Measurements from ENCODE around the gene CTRB2. TPM values are rescaled to one million over a fixed set of nuclear protein-coding genes. Genes with fewer than 3 reads are reported as not detected.
"Not testable (repeated sequence)": the region's sequence is repeated elsewhere in the genome, so short reads cannot be mapped to it uniquely, and the experiment has no call there.

The CTRB2 gene
- total RNA-seq, 1 donor from 2014 or later: not detected

- CTCF ChIA-PET: interaction anchor here (1.2 kb wide), 1 partner anchor 16 kb away, joined by 3 read pairs; no protein-coding TSS in a partner anchor
Observed at GRCh38 chr16:75225678-75226515, 18.9 kb upstream of the CTRB2 start.

GRCh38 chr16:75225092-75225491 is 18.1 kb upstream of the CTRB2 start:
- no peak overlapping the region for H3K4me3 Mint-ChIP-seq
- intact Hi-C loops (cut with micrococcal nuclease): loop anchor here (2.0 kb wide), 1 partner anchor 18 kb away; the partner anchor contains the start of gene CTRB2
- POLR2A ChIA-PET: no interaction called here
- ATAC-seq (ENCODE audit: low read depth) (no peak), DNase-seq (no peak)
- H3K36me3 Mint-ChIP-seq (ENCODE audit: low read depth): no peaks in the 10 kb centered on the region
- peaks cover 33% of the 10 kb centered on the region for H3K27me3 Mint-ChIP-seq
- CTCF ChIA-PET: interaction anchor here (1.2 kb wide), 1 partner anchor 16 kb away, joined by 3 read pairs; no protein-coding TSS in a partner anchor
- H3K9me3 Mint-ChIP-seq: no peaks in the 10 kb centered on the region
- H3K27ac Mint-ChIP-seq: no peak overlapping the region
- H3K4me1 Mint-ChIP-seq: no peaks in the 10 kb centered on the region
- no peak for TF ChIP-seq CTCF (IDR thresholded peaks at IDR 0.05)

More at GRCh38 chr16:75225678-75226515, 18.9 kb upstream of the CTRB2 start:
- no peak overlapping the region for H3K4me3 Mint-ChIP-seq
- no peak for TF ChIP-seq CTCF (IDR thresholded peaks at IDR 0.05)
- peaks cover 40% of the 10 kb centered on the region for H3K27me3 Mint-ChIP-seq
- H3K9me3 Mint-ChIP-seq: no peaks in the 10 kb centered on the region
- no peaks in the 10 kb centered on the region for H3K36me3 Mint-ChIP-seq (ENCODE audit: low read depth)
- intact Hi-C loops (cut with micrococcal nuclease): loop anchor here (2.0 kb wide), 1 partner anchor 19 kb away; the partner anchor contains the start of gene CTRB2
- no peak overlapping the region for H3K27ac Mint-ChIP-seq
- POLR2A ChIA-PET: no interaction called here
- no peaks in the 10 kb centered on the region for H3K4me1 Mint-ChIP-seq
- DNase-seq (no peak), ATAC-seq (ENCODE audit: low read depth) (no peak)

- no peaks in the 10 kb centered on the region for H3K36me3 Mint-ChIP-seq (ENCODE audit: low read depth)
- H3K27me3 Mint-ChIP-seq: peaks cover 33% of the 10 kb centered on the region
- no peak for ATAC-seq (ENCODE audit: low read depth)
- no peak for DNase-seq
- no peak overlapping the region for H3K4me3 Mint-ChIP-seq
- intact Hi-C loops (cut with micrococcal nuclease): loop anchor here (2.0 kb wide), 1 partner anchor 18 kb away; the partner anchor contains the start of gene CTRB2
- ChIA-PET CTCF (interaction anchor here (1.2 kb wide), 1 partner anchor 15 kb away, joined by 3 read pairs; no protein-coding TSS in a partner anchor), POLR2A (no interaction called here)
- no peak overlapping the region for H3K27ac Mint-ChIP-seq
- no peak for TF ChIP-seq CTCF (IDR thresholded peaks at IDR 0.05)
- peaks cover 5% of the 10 kb centered on the region for H3K4me1 Mint-ChIP-seq
- H3K9me3 Mint-ChIP-seq: no peaks in the 10 kb centered on the region
Observed at GRCh38 chr16:75224306-75225082, 17.5 kb upstream of the CTRB2 start.

- DNase-seq; H3K4me1 Mint-ChIP-seq; ATAC-seq (ENCODE audit: low read depth); intact Hi-C loops (cut with micrococcal nuclease); H3K27ac Mint-ChIP-seq; H3K4me3 Mint-ChIP-seq; H3K9me3 Mint-ChIP-seq; CTCF ChIA-PET; H3K36me3 Mint-ChIP-seq (ENCODE audit: low read depth); POLR2A ChIA-PET: not testable (repeated sequence)
- peaks cover 25% of the 10 kb centered on the region for H3K27me3 Mint-ChIP-seq
Observed at GRCh38 chr16:75223129-75223528, 16.2 kb upstream of the CTRB2 start.

GRCh38 chr16:75222271-75222783 is 15.4 kb upstream of the CTRB2 start:
- no peaks in the 10 kb centered on the region for H3K9me3 Mint-ChIP-seq
- peaks cover 17% of the 10 kb centered on the region for H3K27me3 Mint-ChIP-seq
- intact Hi-C loops (cut with micrococcal nuclease): no loop called here
- DNase-seq (no peak), ATAC-seq (ENCODE audit: low read depth) (no peak)
- H3K4me3 Mint-ChIP-seq: no peak overlapping the region
- peaks cover 11% of the 10 kb centered on the region for H3K4me1 Mint-ChIP-seq
- POLR2A ChIA-PET: interaction anchor here (0.7 kb wide), 1 partner anchor 124 kb away, joined by 3 read pairs; no protein-coding TSS in a partner anchor
- no peak for TF ChIP-seq CTCF (IDR thresholded peaks at IDR 0.05)
- CTCF ChIA-PET: interaction anchor here (3.3 kb wide), 1 partner anchor 23 kb away, joined by 16 read pairs; no protein-coding TSS in a partner anchor
- H3K27ac Mint-ChIP-seq: no peak overlapping the region
- H3K36me3 Mint-ChIP-seq (ENCODE audit: low read depth): no peaks in the 10 kb centered on the region

All from activated B cell treated with CpG ODN at 0.5 μM for 24 hours (primary cell).